CD8-positive, alpha-beta memory T cell (primary cell): ENCODE results near the gene ACOX2. TPM values are rescaled to one million over a fixed set of nuclear protein-coding genes. Genes with fewer than 3 reads are reported as not detected.

ENCODE experiments used
- CTCF ChIA-PET: fragments of 350-600 bp; sonication (Branson Sonifier 250); formaldehyde crosslinking; loops from one replicate; lab custom pipeline; 2021; ENCODE audit warnings: antibody characterized with exemption; lab: Charles Lee
- POLR2A ChIA-PET: fragments of 350-600 bp; sonication (Branson Sonifier 250); formaldehyde crosslinking; loops from one replicate; lab custom pipeline; 2021; ENCODE audit warnings: antibody characterized with exemption; lab: Charles Lee
- DNase-seq, 5 donors: peaks; one replicate each; pipeline versions ENCODE4 v3.0.0 to v3.0.0-alpha.2; 2020 to 2022; ENCODE audit warnings: mixed read lengths in 1 of 5
- H3K27ac ChIP-seq: one replicate; pipeline ENCODE4 v1.7.0; 2013; ENCODE audit warnings: low read depth, mild to moderate bottlenecking, low read length, moderate library complexity
- H3K27me3 ChIP-seq: 2 replicates; pipeline ENCODE4 v1.7.0; 2013; ENCODE audit warnings: low read length, mild to moderate bottlenecking; ENCODE audit not compliant: insufficient read depth, poor library complexity, severe bottlenecking
- H3K36me3 ChIP-seq: 2 replicates; pipeline ENCODE4 v1.7.0; 2013; ENCODE audit warnings: mild to moderate bottlenecking, low read length, moderate library complexity; ENCODE audit not compliant: insufficient read depth
- H3K4me1 ChIP-seq: 2 replicates; pipeline ENCODE4 v1.7.0; 2013; ENCODE audit warnings: mild to moderate bottlenecking, low read length, moderate library complexity; ENCODE audit not compliant: insufficient read depth
- H3K4me3 ChIP-seq: 2 replicates; pipeline ENCODE4 v1.7.0; 2013; ENCODE audit warnings: mild to moderate bottlenecking, low read length
- H3K9me3 ChIP-seq: 2 replicates; pipeline ENCODE4 v1.7.0; 2013; ENCODE audit warnings: mild to moderate bottlenecking, low read length
- H3K27ac Mint-ChIP-seq, 8 donors: one replicate each; pipeline ENCODE4 v1.8.0; 2020 to 2021; ENCODE audit warnings: mixed read lengths in 8 of 8, mild to moderate bottlenecking in 6 of 8, inconsistent platforms in 3 of 8, moderate library complexity in 3 of 8
- H3K27me3 Mint-ChIP-seq, 2 donors: one replicate each; pipeline ENCODE4 v1.8.0; 2020 to 2021; ENCODE audit warnings: mixed read lengths in 2 of 2, mild to moderate bottlenecking in 1 of 2, moderate library complexity in 1 of 2
- H3K36me3 Mint-ChIP-seq, 3 donors: one replicate each; pipeline ENCODE4 v1.8.0; 2020 to 2021; ENCODE audit warnings: mixed read lengths in 3 of 3, inconsistent platforms in 1 of 3, mild to moderate bottlenecking in 1 of 3
- H3K4me1 Mint-ChIP-seq, 3 donors: one replicate each; pipeline ENCODE4 v1.8.0; 2020 to 2021; ENCODE audit warnings: mixed read lengths in 3 of 3, inconsistent platforms in 1 of 3, mild to moderate bottlenecking in 1 of 3
- H3K4me3 Mint-ChIP-seq, 7 donors: one replicate each; pipeline ENCODE4 v1.8.0; 2020 to 2021; ENCODE audit warnings: mixed read lengths in 7 of 7, mild to moderate bottlenecking in 6 of 7, moderate library complexity in 4 of 7, inconsistent platforms in 2 of 7
- H3K9me3 Mint-ChIP-seq, 5 donors: one replicate each; pipeline ENCODE4 v1.8.0; 2020 to 2022; ENCODE audit warnings: mixed read lengths in 5 of 5, mild to moderate bottlenecking in 3 of 5, moderate library complexity in 2 of 5, inconsistent platforms in 1 of 5
- polyA plus RNA-seq: library from polyadenylated mRNA; unstranded; fragments of 300-500 nt; fragmentation: Illumina TruSeq; gene quantifications from one replicate; pipeline ENCODE4 v1.2.3, GENCODE V29; 2021
- total RNA-seq, 2 experiments: library from RNA; stranded (reverse); gene quantifications; one replicate each; pipeline ENCODE4 v1.2.3, GENCODE V29; 2021

ACOX2 gene
- total and polyA plus RNA-seq, 3 experiments from 2014 or later = not detected

DNA sequence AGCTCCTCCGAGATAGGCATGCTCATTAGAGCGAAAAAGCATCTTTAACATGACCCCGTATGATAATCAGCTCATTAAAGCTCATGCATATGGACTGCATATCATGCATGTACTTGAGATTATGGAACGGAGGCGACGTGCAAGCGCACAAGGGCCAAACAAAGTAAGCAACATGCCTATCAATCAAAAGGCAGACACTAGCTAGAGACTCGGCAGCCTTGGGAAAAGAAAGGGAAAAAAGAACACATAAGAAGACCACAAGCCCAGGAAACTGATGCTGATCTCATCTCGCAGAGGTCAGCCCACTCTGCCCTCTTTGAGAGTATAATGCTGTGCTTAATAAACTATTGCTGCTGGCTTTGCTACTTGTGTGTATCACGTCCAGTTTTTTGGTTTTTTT is 2.6 kb upstream of the ACOX2 start:
- no peaks in the 10 kb centered on the region for H3K9me3 ChIP-seq
- H3K27ac ChIP-seq = no peak overlapping the region
- no peaks in the 10 kb centered on the region for H3K4me1 ChIP-seq
- no peaks in the 10 kb centered on the region for H3K9me3 Mint-ChIP-seq
- H3K27me3 Mint-ChIP-seq = peaks cover 0 to 4% of the 10 kb centered on the region in 2 donors
- H3K27me3 ChIP-seq = no peaks in the 10 kb centered on the region
- H3K27ac Mint-ChIP-seq = no peak overlapping the region
- H3K4me3 ChIP-seq = no peak overlapping the region
- H3K36me3 ChIP-seq = no peaks in the 10 kb centered on the region
- no peak overlapping the region for H3K4me3 Mint-ChIP-seq
- ChIA-PET POLR2A (no interaction called here), CTCF (no interaction called here)
- no peak for DNase-seq
- H3K36me3 Mint-ChIP-seq = no peaks in the 10 kb centered on the region
- no peaks in the 10 kb centered on the region for H3K4me1 Mint-ChIP-seq

DNA sequence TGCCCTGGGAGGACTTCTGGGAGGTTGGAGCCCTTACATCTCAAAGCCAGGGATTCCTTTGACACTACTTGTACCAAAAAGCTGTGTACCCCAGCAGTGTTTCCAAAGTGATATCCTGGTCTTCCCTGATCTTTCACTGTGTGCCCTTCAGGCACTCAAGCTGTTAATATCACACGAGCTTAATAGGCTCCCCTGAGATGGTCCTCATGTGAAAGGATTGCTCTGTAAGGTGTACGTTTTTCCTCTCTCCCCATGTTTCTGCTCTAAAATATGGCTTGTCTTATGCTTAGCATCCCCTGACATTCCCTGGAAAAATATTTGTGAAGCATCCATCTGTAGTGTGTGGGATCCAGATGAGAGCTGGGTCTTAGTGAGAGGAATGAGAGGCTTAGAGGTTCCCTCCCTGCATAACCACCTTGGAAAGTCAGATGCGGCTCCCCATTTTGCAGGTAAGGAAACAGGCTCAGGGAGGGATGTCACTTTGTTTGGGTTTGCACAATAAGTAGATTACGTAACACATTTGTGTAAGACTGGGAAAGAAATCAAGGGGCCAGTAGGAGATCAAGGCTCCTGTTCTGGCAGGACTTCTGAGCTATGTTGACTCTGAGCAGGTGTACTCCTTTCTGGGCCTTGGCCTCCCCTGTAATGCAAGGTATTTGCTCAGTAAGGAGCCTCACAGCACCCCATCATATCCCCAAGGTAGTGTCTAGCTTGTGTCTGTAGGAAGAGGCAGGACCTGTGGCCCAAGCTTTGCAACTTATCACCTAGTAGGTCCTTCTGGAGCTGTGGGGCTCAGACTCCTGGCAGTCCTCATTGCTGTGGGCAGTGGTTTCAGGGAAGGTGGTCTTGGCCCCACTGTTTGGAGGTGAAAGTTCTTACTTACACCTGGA is 667 bp upstream of the ACOX2 start:
- no peak overlapping the region for H3K27ac ChIP-seq
- CTCF ChIA-PET = no interaction called here
- no peaks in the 10 kb centered on the region for H3K36me3 ChIP-seq
- POLR2A ChIA-PET = no interaction called here
- H3K27ac Mint-ChIP-seq = no peak overlapping the region
- peaks cover 5% of the 10 kb centered on the region for H3K4me1 ChIP-seq
- no peak overlapping the region for H3K4me3 Mint-ChIP-seq
- no peaks in the 10 kb centered on the region for H3K27me3 Mint-ChIP-seq
- DNase-seq = no peak
- no peaks in the 10 kb centered on the region for H3K9me3 ChIP-seq
- H3K4me3 ChIP-seq = no peak overlapping the region
- no peaks in the 10 kb centered on the region for H3K36me3 Mint-ChIP-seq
- H3K9me3 Mint-ChIP-seq = no peaks in the 10 kb centered on the region
- no peaks in the 10 kb centered on the region for H3K27me3 ChIP-seq
- H3K4me1 Mint-ChIP-seq = peaks cover 5 to 6% (median 5%) of the 10 kb centered on the region in 3 donors

DNA sequence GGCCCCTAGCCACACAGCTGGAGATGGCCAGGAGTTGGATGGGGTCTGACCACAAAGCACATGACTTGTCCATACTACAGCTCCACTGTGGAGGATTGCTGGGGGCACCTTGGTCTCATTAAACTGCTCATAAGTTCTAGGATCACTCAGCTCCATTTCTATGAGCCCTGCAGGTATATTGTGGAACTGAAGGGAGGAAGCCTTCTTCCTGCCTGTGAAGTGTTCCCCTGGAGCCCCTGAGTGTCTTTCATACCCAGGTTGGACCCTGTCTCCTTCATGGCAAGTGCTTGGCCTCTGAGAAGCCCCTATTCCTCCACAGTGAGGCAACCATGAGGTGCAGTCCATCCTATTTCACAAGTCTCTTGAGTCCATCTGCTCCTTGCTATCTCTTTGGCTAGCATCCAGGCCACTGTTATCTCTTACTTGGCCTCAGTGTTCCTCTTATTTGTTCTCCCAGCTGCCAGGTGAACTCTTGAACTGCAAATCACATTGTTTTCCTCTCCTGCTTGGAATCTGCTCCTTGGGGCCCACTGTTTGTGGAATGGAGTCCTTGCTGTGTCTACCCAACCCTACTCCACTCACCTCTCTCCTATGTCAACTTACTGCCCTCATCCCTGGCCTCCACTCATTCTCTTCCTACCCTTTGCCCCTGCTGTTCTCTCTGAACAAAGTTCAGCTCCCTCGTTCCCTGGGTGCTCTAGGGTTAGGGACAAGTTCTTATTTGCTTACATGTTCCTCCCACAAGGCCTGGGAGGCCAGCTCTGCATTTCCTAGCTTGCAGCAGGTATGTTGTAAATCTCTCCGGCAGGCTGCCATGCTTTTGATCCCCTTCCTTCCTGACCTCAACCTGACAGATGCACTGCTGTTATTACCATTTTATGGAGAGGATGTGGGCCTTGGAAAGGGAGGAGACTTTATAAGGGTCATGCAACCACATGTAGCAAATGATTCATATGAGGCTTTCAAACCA is 1.2 kb downstream of the ACOX2 start:
- Histone ChIP-seq H3K9me3 (no peaks in the 10 kb centered on the region), H3K4me1 (peaks cover 7% of the 10 kb centered on the region), H3K27me3 (no peaks in the 10 kb centered on the region), H3K4me3 (no peak overlapping the region), H3K27ac (no peak overlapping the region), H3K36me3 (no peaks in the 10 kb centered on the region)
- peak overlapping the region in 1 of 8 donors; percentile 76 for H3K27ac Mint-ChIP-seq
- no peaks in the 10 kb centered on the region for H3K27me3 Mint-ChIP-seq
- ChIA-PET POLR2A (no interaction called here), CTCF (interaction anchor here (1.0 to 3.4 kb wide), 2 partner anchors 102 to 229 kb away, joined by 3 to 18 read pairs; partner anchors contain the start of genes HTD2 and RPP14)
- peaks cover 6 to 8% (median 8%) of the 10 kb centered on the region in 3 donors for H3K4me1 Mint-ChIP-seq
- H3K4me3 Mint-ChIP-seq = peak overlapping the region in 1 of 7 donors; percentile 40
- no peaks in the 10 kb centered on the region for H3K9me3 Mint-ChIP-seq
- H3K36me3 Mint-ChIP-seq = no peaks in the 10 kb centered on the region
- DNase-seq = no peak

DNA sequence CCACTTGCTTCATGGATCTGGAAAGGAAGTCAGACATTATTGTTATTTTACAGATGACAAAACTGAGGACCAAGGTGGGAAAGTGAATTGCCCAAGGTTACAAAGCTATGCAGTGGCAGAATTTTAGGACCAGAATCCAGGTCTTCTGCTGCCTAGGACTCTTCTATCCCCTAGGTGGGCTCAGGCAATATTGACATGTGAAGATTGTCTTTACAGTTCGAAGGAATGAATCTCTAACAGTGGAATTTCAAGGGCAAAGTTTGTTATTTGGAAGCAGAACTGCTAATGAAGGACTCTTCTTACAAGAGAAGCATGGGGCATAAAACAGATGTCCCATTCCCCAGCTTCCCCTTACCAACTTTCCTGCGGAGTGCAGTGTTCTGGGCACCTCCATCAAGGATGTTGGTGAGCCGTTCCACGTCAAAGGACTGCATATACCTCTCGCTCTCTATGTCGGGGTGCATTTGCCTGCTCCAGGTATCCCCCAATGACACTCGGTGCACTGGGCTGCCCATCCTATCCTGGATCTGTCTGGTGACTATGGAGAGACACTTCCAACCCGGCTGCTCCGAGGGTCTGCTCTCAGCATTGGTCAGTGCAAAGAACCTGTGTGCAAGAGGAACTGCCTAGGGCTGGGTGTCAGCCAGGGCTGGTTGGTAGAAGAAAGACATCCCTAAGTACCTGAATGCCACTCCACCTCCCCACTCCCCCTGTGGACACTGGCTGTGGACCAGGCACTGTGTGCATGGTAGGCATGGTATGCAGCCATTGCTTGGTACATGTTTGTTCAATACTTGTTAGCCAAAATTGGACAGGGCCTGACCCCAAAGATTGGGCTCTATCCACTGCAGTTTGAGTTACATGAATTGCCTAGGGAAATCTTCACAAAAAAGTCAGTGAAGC is 2.1 kb downstream of the ACOX2 start:
- CTCF ChIA-PET = interaction anchor here (1.0 to 3.4 kb wide), 3 partner anchors 101 to 228 kb away, joined by 3 to 18 read pairs (median 3); partner anchors contain the start of genes HTD2 and RPP14
- H3K4me1 ChIP-seq = peaks cover 7% of the 10 kb centered on the region
- no peaks in the 10 kb centered on the region for H3K27me3 Mint-ChIP-seq
- no peak overlapping the region for H3K4me3 ChIP-seq
- H3K27me3 ChIP-seq = no peaks in the 10 kb centered on the region
- DNase-seq = no peak
- no peak overlapping the region for H3K4me3 Mint-ChIP-seq
- no peaks in the 10 kb centered on the region for H3K9me3 Mint-ChIP-seq
- H3K27ac Mint-ChIP-seq = peak overlapping the region in 1 of 8 donors; percentile 8
- H3K9me3 ChIP-seq = no peaks in the 10 kb centered on the region
- H3K27ac ChIP-seq = no peak overlapping the region
- H3K36me3 ChIP-seq = no peaks in the 10 kb centered on the region
- H3K36me3 Mint-ChIP-seq = no peaks in the 10 kb centered on the region
- peaks cover 6 to 8% (median 8%) of the 10 kb centered on the region in 3 donors for H3K4me1 Mint-ChIP-seq
- POLR2A ChIA-PET = no interaction called here

DNA sequence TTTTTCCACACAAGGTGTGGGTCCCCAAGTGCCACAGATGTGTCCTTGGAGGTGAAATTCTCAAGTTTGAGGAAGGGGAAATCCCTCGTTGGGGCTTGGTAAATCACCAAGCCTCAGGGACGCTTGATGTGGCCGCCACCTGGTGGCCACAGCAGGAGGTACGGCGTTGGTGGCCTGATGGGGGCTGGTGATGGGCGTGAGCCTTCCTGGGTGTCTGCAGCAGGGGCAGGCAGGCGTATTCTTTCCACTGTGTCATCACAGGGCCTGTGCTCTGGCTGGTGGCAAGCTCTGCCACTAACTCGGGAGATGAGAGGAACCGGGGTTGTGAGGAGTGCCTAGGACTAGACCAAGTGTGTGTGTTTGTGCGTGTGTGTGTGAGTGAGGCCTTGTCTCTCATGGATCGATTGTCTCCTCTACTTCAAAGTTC is 4.2 kb downstream of the ACOX2 start:
- DNase-seq = peak; percentile 61 to 86 (median 70)
- Mint-ChIP-seq H3K36me3 (no peaks in the 10 kb centered on the region), H3K9me3 (no peaks in the 10 kb centered on the region), H3K27me3 (no peaks in the 10 kb centered on the region), H3K4me1 (peaks cover 6 to 8% (median 8%) of the 10 kb centered on the region in 3 donors), H3K4me3 (no peak overlapping the region), H3K27ac (peak overlapping the region in 4 of 8 donors; percentile 31 to 90 (median 72))
- H3K27ac ChIP-seq = no peak overlapping the region
- peaks cover 7% of the 10 kb centered on the region for H3K4me1 ChIP-seq
- H3K4me3 ChIP-seq = no peak overlapping the region
- CTCF ChIA-PET = interaction anchor here (0.8 to 3.4 kb wide), 7 partner anchors 10 to 226 kb away, joined by 3 to 18 read pairs (median 3); partner anchors contain the start of genes HTD2 and RPP14
- no peaks in the 10 kb centered on the region for H3K36me3 ChIP-seq
- POLR2A ChIA-PET = no interaction called here
- no peaks in the 10 kb centered on the region for H3K9me3 ChIP-seq
- no peaks in the 10 kb centered on the region for H3K27me3 ChIP-seq

GRCh38 chr3:58531956-58532355 is 5.0 kb downstream of the ACOX2 start:
- H3K36me3 ChIP-seq = no peaks in the 10 kb centered on the region
- Mint-ChIP-seq H3K27ac (peak overlapping the region in 1 of 8 donors; percentile 35), H3K27me3 (no peaks in the 10 kb centered on the region), H3K9me3 (no peaks in the 10 kb centered on the region), H3K4me1 (peaks cover 6 to 8% (median 8%) of the 10 kb centered on the region in 3 donors), H3K4me3 (no peak overlapping the region), H3K36me3 (no peaks in the 10 kb centered on the region)
- H3K27me3 ChIP-seq = no peaks in the 10 kb centered on the region
- H3K4me1 ChIP-seq = peaks cover 7% of the 10 kb centered on the region
- ChIA-PET CTCF (interaction anchor here (0.9 to 3.4 kb wide), 7 partner anchors 9 to 355 kb away, joined by 3 to 18 read pairs (median 3); partner anchors contain the start of genes HTD2, KCTD6 and RPP14), POLR2A (interaction anchor here (0.7 kb wide), 1 partner anchor 215 kb away, joined by 3 read pairs; no protein-coding TSS in a partner anchor)
- DNase-seq = no peak
- no peak overlapping the region for H3K27ac ChIP-seq
- no peak overlapping the region for H3K4me3 ChIP-seq
- H3K9me3 ChIP-seq = no peaks in the 10 kb centered on the region

DNA sequence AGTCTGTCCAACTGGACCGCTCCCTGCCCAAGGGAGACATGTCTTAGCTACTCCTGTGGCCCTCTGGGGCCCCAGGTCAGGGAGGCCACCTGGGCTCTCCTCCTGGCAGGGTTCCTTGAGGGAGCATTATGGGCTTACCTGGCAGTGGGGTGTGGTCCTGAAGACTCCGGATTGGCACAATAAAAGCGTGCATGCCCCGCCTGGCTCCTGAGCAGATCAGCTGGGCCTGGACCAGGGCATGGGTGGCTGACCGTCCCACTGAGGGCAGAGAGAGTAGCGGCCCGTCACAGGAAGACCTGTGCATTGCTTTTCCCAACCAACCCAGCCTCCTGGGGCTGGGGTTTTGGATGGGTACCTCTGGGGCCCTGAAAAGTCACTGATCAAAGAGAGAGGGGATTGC is 5.4 kb downstream of the ACOX2 start:
- no peaks in the 10 kb centered on the region for H3K9me3 ChIP-seq
- Mint-ChIP-seq H3K27ac (no peak overlapping the region), H3K36me3 (no peaks in the 10 kb centered on the region), H3K9me3 (no peaks in the 10 kb centered on the region), H3K27me3 (no peaks in the 10 kb centered on the region), H3K4me1 (peaks cover 6 to 8% (median 8%) of the 10 kb centered on the region in 3 donors), H3K4me3 (no peak overlapping the region)
- H3K36me3 ChIP-seq = no peaks in the 10 kb centered on the region
- H3K27ac ChIP-seq = no peak overlapping the region
- POLR2A ChIA-PET = interaction anchor here (0.7 to 1.2 kb wide), 2 partner anchors 68 to 215 kb away, joined by 3 to 4 read pairs; no protein-coding TSS in a partner anchor
- CTCF ChIA-PET = interaction anchor here (0.7 to 1.7 kb wide), 7 partner anchors 9 to 354 kb away, joined by 3 to 6 read pairs (median 3); partner anchors contain the start of genes HTD2, KCTD6 and RPP14
- no peaks in the 10 kb centered on the region for H3K27me3 ChIP-seq
- H3K4me1 ChIP-seq = peaks cover 7% of the 10 kb centered on the region
- no peak overlapping the region for H3K4me3 ChIP-seq
- no peak for DNase-seq
